Measurements from ENCODE around the gene DLGAP1.

DLGAP1 gene

DNA sequence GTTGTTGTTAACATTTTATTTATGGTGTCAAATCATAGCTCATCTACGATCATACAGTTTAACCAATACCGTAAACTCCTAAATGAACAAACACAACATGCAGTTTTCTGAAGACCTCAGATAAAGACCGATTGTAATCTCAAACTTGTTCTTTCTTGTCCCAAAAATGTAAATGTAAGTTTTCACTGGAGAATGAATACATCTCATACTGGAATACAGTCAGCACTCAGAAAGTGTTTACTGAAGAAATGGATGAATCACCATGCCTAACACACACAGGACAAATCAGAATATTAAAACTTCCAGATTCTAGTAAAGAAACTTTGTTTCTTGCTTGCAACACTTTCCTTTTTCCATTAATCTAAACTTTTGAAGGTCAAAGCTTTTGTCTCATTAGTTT is 380.5 kb downstream of the DLGAP1 start:
- no peaks in the 10 kb centered on the region for H3K36me3 ChIP-seq (replicated peaks in 1 of 2; ENCODE audit: control insufficient read depth in 2 of 2, insufficient read depth in 2 of 2, low read length in 2 of 2)
- H3K9ac ChIP-seq (ENCODE audit: low read depth, low read length, poor library complexity), result no peak overlapping the region
- no peak overlapping the region for H3K4me2 ChIP-seq (ENCODE audit: insufficient read depth, low read length, poor library complexity, severe bottlenecking)
- no peak overlapping the region for H2BK120ac ChIP-seq (ENCODE audit: low read depth, low read length)
- H3K27me3 ChIP-seq (ENCODE audit: control insufficient read depth in 3 of 3, insufficient read depth in 3 of 3, low read depth in 1 of 3, low read length in 3 of 3), result no peaks in the 10 kb centered on the region
- H4K91ac ChIP-seq (ENCODE audit: low read depth, low read length, poor library complexity), result no peak overlapping the region
- no peak overlapping the region for H3K18ac ChIP-seq (ENCODE audit: low read length)
- no peak overlapping the region for H3K4ac ChIP-seq (ENCODE audit: low read length)
- no peak overlapping the region for H3K27ac ChIP-seq (replicated peaks; ENCODE audit: low read length)
- no peak overlapping the region for H2AK5ac ChIP-seq (ENCODE audit: low read depth, low read length)
- H3K79me1 ChIP-seq (ENCODE audit: low read depth, low read length), result no peaks in the 10 kb centered on the region
- H3K14ac ChIP-seq (ENCODE audit: low read length), result no peak overlapping the region
- H2AFZ ChIP-seq (ENCODE audit: low read length), result no peak overlapping the region
- no peaks in the 10 kb centered on the region for H3K9me3 ChIP-seq (replicated peaks in 1 of 2; ENCODE audit: control insufficient read depth in 2 of 2, insufficient read depth in 1 of 2, low read depth in 1 of 2, low read length in 2 of 2)
- H2BK12ac ChIP-seq (ENCODE audit: low read length), result no peak overlapping the region
- peaks cover 0 to 2% of the 10 kb centered on the region in 2 donors for H3K4me1 ChIP-seq (ENCODE audit: control insufficient read depth in 2 of 2, insufficient read depth in 1 of 2, low read depth in 1 of 2, low read length in 2 of 2)
- WGBS, 2 donors (ENCODE audit: extremely low coverage in 2 of 2, insufficient read length in 2 of 2, insufficient replicate concordance in 1 of 2), result no CpG with 5 or more reads among the region's 3 CpGs
- no peak for DNase-seq (ENCODE audit: low spot score)
- H4K8ac ChIP-seq (ENCODE audit: low read depth, low read length), result no peak overlapping the region
- H3K4me3 ChIP-seq (ENCODE audit: low read length in 2 of 2), result no peak overlapping the region
- H3K23ac ChIP-seq (ENCODE audit: low read depth, low read length, poor library complexity), result no peak overlapping the region
- H2BK5ac ChIP-seq (ENCODE audit: low read length), result no peak overlapping the region
- H2BK15ac ChIP-seq (ENCODE audit: low read length), result no peak overlapping the region

- Histone ChIP-seq H3K23ac (ENCODE audit: low read depth, low read length, poor library complexity) (no peak overlapping the region), H2AFZ (ENCODE audit: low read length) (no peak overlapping the region), H3K27ac (replicated peaks; ENCODE audit: low read length) (no peak overlapping the region), H2BK12ac (ENCODE audit: low read length) (no peak overlapping the region), H2BK120ac (ENCODE audit: low read depth, low read length) (no peak overlapping the region), H3K36me3 (replicated peaks in 1 of 2; ENCODE audit: control insufficient read depth in 2 of 2, insufficient read depth in 2 of 2, low read length in 2 of 2) (no peaks in the 10 kb centered on the region), H3K4me2 (ENCODE audit: insufficient read depth, low read length, poor library complexity, severe bottlenecking) (no peak overlapping the region), H3K4ac (ENCODE audit: low read length) (no peak overlapping the region), H4K8ac (ENCODE audit: low read depth, low read length) (no peak overlapping the region), H3K79me1 (ENCODE audit: low read depth, low read length) (no peaks in the 10 kb centered on the region), H3K27me3 (ENCODE audit: control insufficient read depth in 3 of 3, insufficient read depth in 3 of 3, low read depth in 1 of 3, low read length in 3 of 3) (no peaks in the 10 kb centered on the region), H2AK5ac (ENCODE audit: low read depth, low read length) (no peak overlapping the region), H2BK5ac (ENCODE audit: low read length) (no peak overlapping the region), H3K4me3 (ENCODE audit: low read length in 2 of 2) (no peak overlapping the region), H2BK15ac (ENCODE audit: low read length) (no peak overlapping the region), H3K9me3 (replicated peaks in 1 of 2; ENCODE audit: control insufficient read depth in 2 of 2, insufficient read depth in 1 of 2, low read depth in 1 of 2, low read length in 2 of 2) (peaks cover 0 to 2% of the 10 kb centered on the region in 2 donors), H3K9ac (ENCODE audit: low read depth, low read length, poor library complexity) (no peak overlapping the region), H4K91ac (ENCODE audit: low read depth, low read length, poor library complexity) (no peak overlapping the region), H3K14ac (ENCODE audit: low read length) (no peak overlapping the region), H3K4me1 (ENCODE audit: control insufficient read depth in 2 of 2, insufficient read depth in 1 of 2, low read depth in 1 of 2, low read length in 2 of 2) (no peaks in the 10 kb centered on the region), H3K18ac (ENCODE audit: low read length) (no peak overlapping the region)
- no peak for DNase-seq (ENCODE audit: low spot score)
- no CpG with 5 or more reads among the region's 6 CpGs for WGBS, 2 donors (ENCODE audit: extremely low coverage in 2 of 2, insufficient read length in 2 of 2, insufficient replicate concordance in 1 of 2)
These were observed 385.9 kb downstream of the DLGAP1 start for GRCh38 chr18:4069183-4069582.

DNA sequence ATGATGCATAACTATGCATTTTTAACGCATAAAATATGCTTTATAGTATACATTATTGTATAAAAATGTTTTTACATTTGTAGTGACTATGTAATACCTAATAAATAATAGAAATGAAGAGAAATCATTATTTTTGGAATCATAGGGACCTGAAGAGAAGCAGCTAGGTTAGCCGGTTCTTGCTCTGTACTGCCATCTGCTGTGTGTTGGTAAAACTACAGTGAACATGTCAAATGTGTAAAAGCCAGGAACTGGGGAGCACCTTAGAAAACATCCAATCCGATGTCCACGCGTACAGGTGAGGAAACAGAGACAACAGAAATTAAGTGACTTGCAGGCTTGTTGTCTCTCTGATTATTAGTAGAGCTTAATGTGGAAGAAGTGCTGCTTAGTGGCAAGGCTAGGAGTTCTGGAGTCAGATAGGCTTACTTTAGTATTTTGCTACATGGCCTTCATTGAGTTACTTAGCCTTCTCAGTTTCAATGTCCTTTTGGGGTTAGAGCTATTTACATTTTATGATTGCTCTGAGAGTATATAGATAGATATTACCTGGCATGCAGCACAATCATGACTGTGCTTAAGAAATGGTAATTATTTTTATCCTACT is 386.5 kb downstream of the DLGAP1 start:
- Histone ChIP-seq H3K9me3 (replicated peaks in 1 of 2; ENCODE audit: control insufficient read depth in 2 of 2, insufficient read depth in 1 of 2, low read depth in 1 of 2, low read length in 2 of 2) (peaks cover 0 to 2% of the 10 kb centered on the region in 2 donors), H3K4me1 (ENCODE audit: control insufficient read depth in 2 of 2, insufficient read depth in 1 of 2, low read depth in 1 of 2, low read length in 2 of 2) (no peaks in the 10 kb centered on the region), H3K36me3 (replicated peaks in 1 of 2; ENCODE audit: control insufficient read depth in 2 of 2, insufficient read depth in 2 of 2, low read length in 2 of 2) (no peaks in the 10 kb centered on the region), H2AK5ac (ENCODE audit: low read depth, low read length) (no peak overlapping the region), H3K4ac (ENCODE audit: low read length) (no peak overlapping the region), H4K8ac (ENCODE audit: low read depth, low read length) (no peak overlapping the region), H3K23ac (ENCODE audit: low read depth, low read length, poor library complexity) (no peak overlapping the region), H3K79me1 (ENCODE audit: low read depth, low read length) (no peaks in the 10 kb centered on the region), H3K27me3 (ENCODE audit: control insufficient read depth in 3 of 3, insufficient read depth in 3 of 3, low read depth in 1 of 3, low read length in 3 of 3) (no peaks in the 10 kb centered on the region), H3K14ac (ENCODE audit: low read length) (no peak overlapping the region), H2BK120ac (ENCODE audit: low read depth, low read length) (no peak overlapping the region), H3K18ac (ENCODE audit: low read length) (no peak overlapping the region), H2BK12ac (ENCODE audit: low read length) (no peak overlapping the region), H4K91ac (ENCODE audit: low read depth, low read length, poor library complexity) (no peak overlapping the region), H3K4me2 (ENCODE audit: insufficient read depth, low read length, poor library complexity, severe bottlenecking) (no peak overlapping the region), H3K4me3 (ENCODE audit: low read length in 2 of 2) (no peak overlapping the region), H2BK15ac (ENCODE audit: low read length) (no peak overlapping the region), H2AFZ (ENCODE audit: low read length) (no peak overlapping the region), H2BK5ac (ENCODE audit: low read length) (no peak overlapping the region), H3K9ac (ENCODE audit: low read depth, low read length, poor library complexity) (no peak overlapping the region), H3K27ac (replicated peaks; ENCODE audit: low read length) (no peak overlapping the region)
- peak; percentile 50 for DNase-seq (ENCODE audit: low spot score)
- no CpG with 5 or more reads among the region's 5 CpGs for WGBS, 2 donors (ENCODE audit: extremely low coverage in 2 of 2, insufficient read length in 2 of 2, insufficient replicate concordance in 1 of 2)

DNA sequence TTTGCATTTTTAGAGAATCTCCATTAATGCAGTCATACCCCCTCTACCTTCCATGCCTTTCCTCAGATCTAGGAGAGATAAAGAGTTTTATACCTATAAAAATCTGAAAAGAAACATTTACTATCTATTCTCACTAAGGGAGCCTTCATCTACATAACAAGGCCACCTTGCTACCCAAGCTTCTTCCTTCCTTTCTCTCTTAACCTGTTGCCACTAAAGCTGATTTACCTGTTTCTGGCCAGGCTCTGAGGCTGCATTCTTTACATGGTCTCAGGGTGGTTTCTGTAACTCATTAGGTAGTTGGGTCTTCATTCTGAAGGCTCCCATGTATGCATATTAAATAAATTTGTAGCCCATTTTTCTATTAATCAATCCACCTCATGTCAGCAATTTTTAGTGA is 391.6 kb downstream of the DLGAP1 start:
- H3K4me3 ChIP-seq (ENCODE audit: low read length in 2 of 2), result no peak overlapping the region
- no peak overlapping the region for H3K14ac ChIP-seq (ENCODE audit: low read length)
- no peak overlapping the region for H3K4me2 ChIP-seq (ENCODE audit: insufficient read depth, low read length, poor library complexity, severe bottlenecking)
- H2BK12ac ChIP-seq (ENCODE audit: low read length), result no peak overlapping the region
- no peak overlapping the region for H4K91ac ChIP-seq (ENCODE audit: low read depth, low read length, poor library complexity)
- no peak overlapping the region for H3K27ac ChIP-seq (replicated peaks; ENCODE audit: low read length)
- H2BK5ac ChIP-seq (ENCODE audit: low read length), result no peak overlapping the region
- H2BK120ac ChIP-seq (ENCODE audit: low read depth, low read length), result no peak overlapping the region
- no peak overlapping the region for H4K8ac ChIP-seq (ENCODE audit: low read depth, low read length)
- no peak overlapping the region for H3K4ac ChIP-seq (ENCODE audit: low read length)
- no peak overlapping the region for H2BK15ac ChIP-seq (ENCODE audit: low read length)
- no peak overlapping the region for H3K9ac ChIP-seq (ENCODE audit: low read depth, low read length, poor library complexity)
- H3K27me3 ChIP-seq (ENCODE audit: control insufficient read depth in 3 of 3, insufficient read depth in 3 of 3, low read depth in 1 of 3, low read length in 3 of 3), result no peaks in the 10 kb centered on the region
- peaks cover 11 to 16% of the 10 kb centered on the region in 2 donors for H3K9me3 ChIP-seq (replicated peaks in 1 of 2; ENCODE audit: control insufficient read depth in 2 of 2, insufficient read depth in 1 of 2, low read depth in 1 of 2, low read length in 2 of 2)
- H3K23ac ChIP-seq (ENCODE audit: low read depth, low read length, poor library complexity), result no peak overlapping the region
- no peaks in the 10 kb centered on the region for H3K79me1 ChIP-seq (ENCODE audit: low read depth, low read length)
- no peak overlapping the region for H3K18ac ChIP-seq (ENCODE audit: low read length)
- H2AFZ ChIP-seq (ENCODE audit: low read length), result no peak overlapping the region
- no peak for DNase-seq (ENCODE audit: low spot score)
- no peaks in the 10 kb centered on the region for H3K36me3 ChIP-seq (replicated peaks in 1 of 2; ENCODE audit: control insufficient read depth in 2 of 2, insufficient read depth in 2 of 2, low read length in 2 of 2)
- no peaks in the 10 kb centered on the region for H3K4me1 ChIP-seq (ENCODE audit: control insufficient read depth in 2 of 2, insufficient read depth in 1 of 2, low read depth in 1 of 2, low read length in 2 of 2)
- no peak overlapping the region for H2AK5ac ChIP-seq (ENCODE audit: low read depth, low read length)

All from neuronal stem cell (in vitro differentiated cells).